GM19397 (cell line): Measurements from ENCODE around the gene ZBTB46.

Experiments
- ATAC-seq: cut with Tn5 transposase; IDR thresholded peaks from one replicate; pipeline ENCODE4 v1.9.1; 2021; ENCODE audit warnings: mild to moderate bottlenecking, moderate library complexity; ENCODE audit not compliant: unreplicated experiment

Gene ZBTB46

GRCh38 chr20:63707558-63708300, 123.3 kb downstream of the ZBTB46 start, which contains the start of the genes ARFRP1 and ZGPAT:
ARFRP1 (minus strand) TSS chr20:63707976; CDS start chr20:63707091, 885 bp downstream.
ZGPAT (plus strand) TSS chr20:63708039; CDS start chr20:63708581, 542 bp downstream.
- ATAC-seq: peak; percentile 74

GRCh38 chr20:63706852-63707557, 124.1 kb downstream of the ZBTB46 start:
- ATAC-seq: peak; percentile 27

DNA sequence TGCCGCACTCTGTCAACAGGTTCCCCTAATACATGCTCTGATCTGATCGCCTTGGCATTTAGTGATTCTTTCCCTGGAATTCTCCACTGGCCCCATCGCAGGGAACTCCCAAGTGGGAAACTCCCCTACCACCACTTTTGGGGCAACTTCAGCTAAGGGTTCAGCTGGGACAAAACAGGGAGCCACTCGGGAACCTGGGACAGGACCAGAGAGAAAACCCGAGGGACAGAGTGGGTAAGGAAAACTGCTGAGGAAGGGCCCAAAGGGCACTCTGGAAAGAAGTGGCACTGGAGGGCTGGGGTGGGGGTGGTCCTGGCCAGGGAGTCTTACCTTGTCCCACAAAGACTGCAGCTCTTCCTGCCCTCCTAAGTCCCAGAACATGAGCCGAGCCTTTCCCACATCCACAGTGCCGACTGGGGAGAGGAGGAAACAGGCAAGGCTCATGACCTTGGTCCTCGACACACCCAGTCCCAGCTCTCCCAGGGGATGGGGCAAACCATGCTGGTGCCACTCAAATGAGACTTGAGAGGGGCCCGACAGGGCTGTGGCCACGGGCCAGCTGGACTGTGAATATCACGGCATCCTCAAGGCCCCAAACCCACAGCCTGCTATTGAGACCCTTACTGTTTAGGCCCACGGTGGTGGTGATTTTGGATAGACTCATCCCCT, 124.9 kb downstream of the ZBTB46 start:
- ATAC-seq: no peak

- ATAC-seq: no peak
These were observed 125.6 kb downstream of the ZBTB46 start for GRCh38 chr20:63705232-63706026.

DNA sequence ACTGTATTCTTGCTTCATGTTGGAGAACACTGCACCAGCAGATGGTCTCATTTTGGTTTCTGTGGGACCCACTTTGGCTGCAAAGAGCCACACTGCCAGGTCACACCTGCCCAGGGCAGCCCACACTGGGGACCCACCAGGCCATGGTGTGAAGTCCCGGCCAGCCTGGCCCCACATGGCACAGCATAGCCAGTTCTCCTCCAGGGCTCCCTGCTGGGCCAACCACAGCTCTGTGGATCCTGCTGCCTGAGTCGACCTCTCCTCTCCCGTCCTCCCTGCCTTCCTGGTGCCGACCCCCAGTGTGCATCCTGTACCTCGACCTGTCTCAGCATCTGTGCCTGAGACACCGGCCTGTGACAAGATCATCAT, 126.3 kb downstream of the ZBTB46 start:
- ATAC-seq: no peak

DNA sequence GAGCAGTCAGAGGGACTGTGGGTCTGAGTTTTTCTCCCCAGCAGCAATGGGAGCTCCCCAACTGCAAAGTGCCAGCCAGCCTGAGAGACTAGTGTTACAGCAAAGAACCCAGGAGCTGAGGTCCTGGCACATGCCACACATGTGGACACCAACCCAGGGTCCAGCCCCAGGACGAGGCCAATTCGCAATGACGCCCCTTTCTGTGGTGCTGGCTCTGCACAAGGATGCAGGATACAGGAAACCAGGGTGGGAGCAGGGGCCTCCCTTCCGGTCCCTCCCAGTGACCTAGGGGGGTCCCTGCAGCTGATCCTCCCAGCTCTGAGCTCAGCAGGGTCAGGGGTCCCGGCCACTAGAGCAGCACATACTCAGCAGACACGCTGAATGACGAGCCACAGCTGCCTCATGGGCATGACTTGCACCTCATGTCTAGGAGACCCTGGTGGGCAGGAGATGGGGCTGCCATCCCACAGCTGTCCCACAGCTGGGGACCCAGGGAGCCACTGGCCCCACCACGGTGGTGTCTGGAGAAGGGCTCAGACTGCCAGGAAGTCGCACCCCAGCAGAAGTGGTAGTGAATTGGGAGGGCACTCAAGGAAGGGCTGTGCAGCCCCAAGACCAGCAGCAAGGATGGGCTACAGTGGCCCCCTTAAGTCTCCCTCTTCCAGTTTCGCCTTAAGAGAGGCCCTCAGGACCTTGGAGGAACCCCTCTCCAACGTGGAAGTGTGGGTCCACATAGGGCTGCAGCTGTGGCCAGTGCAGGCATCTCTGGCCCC, 126.9 kb downstream of the ZBTB46 start:
- ATAC-seq: no peak

- no peak for ATAC-seq
These were observed 127.5 kb downstream of the ZBTB46 start for GRCh38 chr20:63703471-63703975.

DNA sequence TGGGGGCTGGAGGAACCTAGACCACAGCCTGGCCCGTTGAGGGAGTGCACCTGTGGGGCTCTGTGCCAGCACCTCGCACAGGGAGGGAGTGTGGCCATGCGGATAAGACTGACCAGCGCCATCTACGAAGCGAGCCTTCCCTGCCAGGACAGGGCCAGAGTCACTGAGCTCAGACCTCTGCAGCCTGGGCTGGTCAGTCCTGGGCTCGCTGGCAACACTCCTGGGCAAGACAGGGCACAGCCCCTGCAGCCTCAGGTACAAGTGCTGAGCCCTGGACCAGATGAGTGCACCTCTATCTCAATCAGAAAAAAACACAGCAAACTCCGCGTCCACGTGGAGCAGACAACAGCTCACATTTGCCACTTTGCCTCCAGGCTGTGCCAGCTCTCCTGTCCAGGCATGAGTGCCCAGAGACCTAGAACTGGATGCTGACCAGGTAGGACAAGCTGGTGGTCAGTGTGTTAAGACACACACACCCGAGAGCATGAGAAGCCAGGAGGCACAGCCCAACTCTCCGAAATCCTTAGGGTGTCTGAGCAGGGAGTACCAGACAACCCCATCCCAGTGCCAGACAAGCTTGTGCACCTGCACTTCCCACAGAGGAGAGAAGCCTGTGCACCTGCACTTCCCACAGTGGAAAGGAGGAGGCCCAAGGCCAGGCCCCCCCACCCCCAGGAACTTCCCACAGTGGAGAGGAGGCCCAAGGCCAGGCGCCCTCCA, 128.2 kb downstream of the ZBTB46 start:
- no peak for ATAC-seq

DNA sequence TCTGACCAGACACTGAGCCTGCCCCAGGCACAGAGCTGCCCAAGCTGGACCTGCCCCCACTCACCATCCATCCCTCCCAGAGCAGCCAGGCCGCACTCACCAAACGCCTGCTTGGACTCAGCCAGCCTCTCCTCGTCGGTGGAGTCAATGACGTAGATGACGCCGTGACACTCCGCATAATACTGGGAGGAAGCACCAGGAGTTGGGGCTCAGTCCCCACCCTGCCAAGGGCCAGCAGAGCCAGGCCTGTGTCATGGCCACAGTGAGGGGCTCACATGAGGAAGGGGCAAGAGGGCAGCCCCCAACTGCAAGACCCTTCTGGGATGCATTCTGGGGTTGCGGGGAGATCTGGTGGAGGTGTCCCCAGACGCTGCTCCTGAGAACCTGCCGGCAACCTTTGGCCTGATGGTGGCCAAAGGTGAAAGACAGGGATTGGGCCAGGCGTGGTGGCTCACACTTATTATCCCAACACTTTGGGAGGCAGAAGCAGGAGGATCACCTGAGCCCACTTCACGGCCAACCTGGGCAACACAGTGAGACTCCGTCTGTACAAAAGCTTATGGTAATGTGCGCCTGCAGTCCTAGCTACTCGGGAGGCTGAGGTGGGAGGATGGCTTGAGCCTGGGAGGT, 128.9 kb downstream of the ZBTB46 start:
- ATAC-seq: no peak

- no peak for ATAC-seq
These were observed 129.6 kb downstream of the ZBTB46 start for GRCh38 chr20:63701329-63702035.

DNA sequence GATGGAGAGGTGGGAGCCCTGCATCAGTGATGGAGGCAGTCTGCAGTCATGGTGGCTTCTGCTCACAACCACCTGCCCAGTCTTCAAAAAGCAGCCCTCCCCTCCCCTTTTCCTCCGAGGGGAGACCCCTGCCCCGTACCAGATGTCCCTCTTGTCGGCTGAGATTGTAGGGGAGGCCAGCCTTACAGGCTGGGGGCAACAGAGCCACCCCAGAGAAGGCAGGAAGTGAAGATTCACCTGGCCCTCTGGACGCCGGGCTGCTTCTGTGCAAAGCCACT, 130.1 kb downstream of the ZBTB46 start:
- no peak for ATAC-seq

GRCh38 chr20:63700199-63701050, 130.6 kb downstream of the ZBTB46 start:
- no peak for ATAC-seq

DNA sequence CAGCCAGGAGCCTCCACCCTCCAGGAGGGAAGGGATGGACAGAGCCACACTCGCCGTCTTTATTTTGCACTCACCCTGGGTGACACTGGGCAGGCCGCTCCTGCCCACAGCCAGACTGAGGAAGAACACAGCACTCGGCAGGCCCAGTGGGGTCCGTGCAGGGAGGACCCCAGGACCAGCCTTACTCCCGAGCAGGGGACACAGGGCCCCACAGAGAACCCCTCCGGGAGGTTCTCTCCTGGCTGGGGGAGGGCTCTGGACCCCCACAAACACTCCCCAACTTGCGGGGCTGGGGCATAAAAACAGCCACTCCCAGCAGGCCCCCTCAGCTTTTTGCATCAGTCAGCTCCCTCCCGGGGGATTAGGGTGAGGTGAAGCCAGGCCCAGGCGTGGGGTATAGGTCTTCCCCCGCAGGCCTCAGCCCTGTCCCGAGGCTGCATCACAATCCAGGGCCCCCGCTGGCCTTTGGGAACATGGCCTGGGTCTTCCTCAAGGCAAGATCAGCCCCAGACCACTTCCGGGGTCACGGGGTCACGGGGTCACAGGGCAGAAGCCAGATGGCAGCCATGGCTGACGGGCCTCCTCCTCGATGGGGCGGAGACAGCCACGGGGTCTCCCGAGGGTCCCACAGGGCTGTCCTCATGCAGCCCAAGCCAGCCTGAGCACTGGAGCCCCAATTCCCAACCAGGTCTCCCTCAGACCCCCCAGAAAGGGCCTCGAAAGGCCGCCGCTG, 131.4 kb downstream of the ZBTB46 start:
- ATAC-seq: no peak

- ATAC-seq: no peak
These were observed 132.2 kb downstream of the ZBTB46 start for GRCh38 chr20:63698739-63699465.

- no peak for ATAC-seq
These were observed 133.1 kb downstream of the ZBTB46 start for GRCh38 chr20:63697868-63698545.
